ENCODE measurements around the gene SLC22A15.

SLC22A15 gene

GRCh38 chr1:116099919-116100318 lies 123.6 kb downstream of the SLC22A15 start:
- TF ChIP-seq CTCF (IDR thresholded peaks at IDR 0.05; ENCODE audit: low read depth, low read length) = no peak
- H3K4me3 ChIP-seq (ENCODE audit: low read depth, low read length) = no peak overlapping the region

DNA sequence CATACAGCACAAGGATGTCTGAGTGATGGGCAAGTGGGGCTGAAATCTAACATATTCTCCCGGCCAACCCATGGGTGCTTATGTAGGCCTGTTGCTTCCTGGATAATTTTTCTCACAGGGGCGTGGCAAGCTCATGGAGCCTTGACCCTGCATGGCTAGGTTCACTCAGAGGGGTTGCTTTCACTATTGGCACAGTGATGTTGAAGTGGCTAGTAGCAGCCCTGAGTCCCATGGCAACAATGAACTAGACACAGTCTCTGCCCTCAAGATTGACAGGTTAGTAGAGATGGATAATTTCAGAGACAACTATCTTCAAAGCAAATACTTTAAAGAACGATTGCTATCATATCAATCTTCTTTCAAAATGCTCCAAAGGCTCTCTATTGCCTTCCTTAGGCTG lies 128.4 kb downstream of the SLC22A15 start:
- no peak for TF ChIP-seq CTCF (IDR thresholded peaks at IDR 0.05; ENCODE audit: low read depth, low read length)
- H3K4me3 ChIP-seq (ENCODE audit: low read depth, low read length) = no peak overlapping the region

- H3K4me3 ChIP-seq (ENCODE audit: low read depth, low read length) = no peak overlapping the region
- no peak for TF ChIP-seq CTCF (IDR thresholded peaks at IDR 0.05; ENCODE audit: low read depth, low read length)
These were observed 129.7 kb downstream of the SLC22A15 start for GRCh38 chr1:116105996-116106395.

DNA sequence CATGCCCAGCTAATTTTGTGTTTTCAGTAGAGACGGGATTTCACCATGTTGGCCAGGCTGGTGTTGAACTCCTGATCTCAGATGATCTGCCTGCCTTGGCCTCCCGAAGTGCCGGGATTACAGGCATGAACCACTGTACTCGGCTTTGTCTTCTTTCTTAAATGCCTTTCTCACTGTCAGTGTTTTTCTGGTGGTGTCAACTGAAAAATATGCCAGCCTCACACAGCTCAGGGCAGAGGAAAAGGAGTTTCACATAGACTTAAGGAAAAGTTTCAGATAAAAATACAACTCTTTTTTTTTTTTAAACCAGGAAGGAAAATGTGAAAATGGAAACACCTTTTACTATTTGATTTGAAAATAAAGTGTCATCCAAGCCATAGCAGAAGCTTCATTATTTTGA lies 130.3 kb downstream of the SLC22A15 start:
- no peak overlapping the region for H3K4me3 ChIP-seq (ENCODE audit: low read depth, low read length)
- no peak for TF ChIP-seq CTCF (IDR thresholded peaks at IDR 0.05; ENCODE audit: low read depth, low read length)

DNA sequence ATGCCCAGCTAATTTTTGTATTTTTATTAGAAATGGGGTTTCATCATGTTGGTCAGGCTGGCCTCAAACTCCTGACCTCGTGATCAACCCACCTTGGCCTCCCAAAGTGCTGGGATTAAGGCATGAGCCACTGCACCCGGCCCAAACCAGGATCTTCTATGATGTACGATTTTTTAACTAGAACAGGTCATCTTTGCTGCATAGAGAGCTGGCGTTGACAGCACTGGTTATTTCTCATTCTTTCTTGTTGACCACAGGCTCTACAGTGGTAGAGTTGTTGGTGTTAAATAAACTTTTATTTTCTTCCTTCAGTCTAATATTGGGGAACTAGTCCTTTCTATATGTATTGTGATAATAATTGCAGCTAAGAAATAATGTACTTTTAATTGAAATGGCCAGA lies 131.1 kb downstream of the SLC22A15 start:
- no peak for TF ChIP-seq CTCF (IDR thresholded peaks at IDR 0.05; ENCODE audit: low read depth, low read length)

DNA sequence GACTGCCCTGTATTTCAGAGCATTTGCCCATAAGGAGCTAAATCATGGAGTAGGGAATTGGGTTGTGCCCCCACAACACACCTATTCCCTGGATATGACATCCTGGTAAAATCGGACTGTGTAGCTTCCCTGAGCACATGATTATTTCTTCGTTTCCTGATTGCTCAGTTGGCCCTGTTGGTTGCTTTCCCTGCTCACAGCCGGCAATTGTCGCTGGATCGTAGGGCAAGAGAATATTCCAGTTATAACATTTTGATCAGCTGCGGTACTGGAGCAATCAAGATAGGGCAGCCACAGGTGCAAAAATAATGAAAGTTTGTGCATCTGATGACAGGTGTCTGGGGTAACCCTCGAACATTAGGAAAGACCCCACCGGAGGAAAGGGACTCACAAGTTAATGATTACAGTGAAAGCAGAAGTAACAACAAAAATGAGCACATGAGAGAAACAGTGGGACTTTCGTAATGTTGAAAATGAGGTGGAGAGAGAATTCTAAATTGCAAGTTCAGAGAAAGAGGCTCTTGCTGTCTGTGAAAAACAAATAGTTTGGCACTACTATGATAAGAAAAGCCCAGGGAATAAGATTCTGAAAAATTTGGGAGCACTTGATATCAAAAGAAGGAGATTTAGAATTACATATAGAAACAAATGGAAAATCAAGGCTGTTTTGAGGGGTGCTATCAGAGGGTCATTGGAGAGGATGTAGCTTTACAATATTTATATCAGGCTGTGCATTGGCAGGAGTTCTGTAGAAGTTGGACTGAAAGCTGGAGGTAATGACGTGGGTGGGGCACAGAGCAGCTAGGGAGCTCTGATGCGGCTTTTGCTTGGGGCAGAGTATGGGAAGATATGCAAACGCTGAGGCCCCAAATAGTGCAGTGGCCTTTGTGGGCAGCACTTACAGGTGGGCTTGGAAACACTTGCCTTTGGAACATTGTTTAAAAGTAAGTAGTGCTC lies 134.5 kb downstream of the SLC22A15 start, which contains the start of gene MAB21L3:
Gene MAB21L3 (plus strand): TSS at position 833 of the 957 bp plus-strand sequence. CDS start 1,217 bp downstream, outside the sequence.
- H3K4me3 ChIP-seq (ENCODE audit: low read depth, low read length) = no peak within 1 kb of the TSS
- TF ChIP-seq CTCF (IDR thresholded peaks at IDR 0.05; ENCODE audit: low read depth, low read length) = no peak

More for the DNA sequence above, 131.1 kb downstream of the SLC22A15 start:
- no peak overlapping the region for H3K4me3 ChIP-seq (ENCODE audit: low read depth, low read length)

GRCh38 chr1:116111524-116112021 lies 135.3 kb downstream of the SLC22A15 start:
- no peak for TF ChIP-seq CTCF (IDR thresholded peaks at IDR 0.05; ENCODE audit: low read depth, low read length)
- no peak overlapping the region for H3K4me3 ChIP-seq (ENCODE audit: low read depth, low read length)

All from WI38 (cell line).